Measurements from ENCODE around the gene ABI3BP.

GRCh38 chr3:100725935-100726513 is 267.2 kb downstream of the ABI3BP start:
- TF ChIP-seq CTCF (IDR thresholded peaks at IDR 0.05), result no peak
- no peak for TF ChIP-seq POLR2A (IDR thresholded peaks at IDR 0.05)
